OCI-LY7 (cell line): Measurements from ENCODE around the gene SGIP1. TPM values are rescaled to one million over a fixed set of nuclear protein-coding genes. Genes with fewer than 3 reads are reported as not detected.

Experiments used
- BruUV-seq: library from RNA; stranded (reverse); fragments of 400-500 nt; replicated peaks from 2 replicates; lab custom pipeline; 2021; lab: Mats Ljungman, UMichigan
- CTCF ChIA-PET: fragments of 300-600 bp; sonication (Branson Sonifier 250); formaldehyde crosslinking; loops from one replicate; lab custom pipeline; 2022; ENCODE audit warnings: antibody characterized with exemption; ENCODE audit not compliant: unreplicated experiment; lab: Charles Lee
- POLR2A ChIA-PET: fragments of 300-600 bp; sonication (Branson Sonifier 250); formaldehyde crosslinking; loops from one replicate; lab custom pipeline; 2022; ENCODE audit warnings: antibody characterized with exemption; lab: Charles Lee
- DNase-seq: peaks from one replicate; pipeline ENCODE4 v3.0.0-alpha.2; 2015; ENCODE audit warnings: low spot score
- H2AFZ ChIP-seq: fragments of 200-600 bp; sonication (generic), shearing (Covaris generic); 2 replicates; pipeline ENCODE4 v1.6.1; 2014; ENCODE audit warnings: mild to moderate bottlenecking, antibody characterized with exemption, low read length, moderate library complexity
- H3K27ac ChIP-seq: fragments of 200-600 bp; sonication (generic); 2 replicates; pipeline ENCODE4 v1.5.1; 2014; ENCODE audit warnings: mixed run types, low read depth, mild to moderate bottlenecking, moderate library complexity, low read length, inconsistent platforms; ENCODE audit not compliant: poor library complexity, severe bottlenecking
- H3K36me3 ChIP-seq: fragments of 200-600 bp; sonication (generic); 2 replicates; pipeline ENCODE4 v1.6.1; 2014; ENCODE audit warnings: mild to moderate bottlenecking, antibody characterized with exemption, low read length, moderate library complexity, mixed read lengths; ENCODE audit not compliant: insufficient read depth
- H3K4me1 ChIP-seq: fragments of 200-600 bp; sonication (generic); 2 replicates; pipeline ENCODE4 v1.5.1; 2014; ENCODE audit warnings: mild to moderate bottlenecking, low read length; ENCODE audit not compliant: insufficient read depth, poor library complexity, severe bottlenecking
- H3K4me2 ChIP-seq: fragments of 200-600 bp; sonication (generic); 2 replicates; pipeline ENCODE4 v1.6.1; 2014; ENCODE audit warnings: mild to moderate bottlenecking, low read length
- H3K4me3 ChIP-seq: fragments of 200-600 bp; sonication (generic); 2 replicates; pipeline ENCODE4 v1.5.1; 2014; ENCODE audit warnings: mild to moderate bottlenecking, low read depth, low read length; ENCODE audit not compliant: poor library complexity, severe bottlenecking
- H3K79me2 ChIP-seq: fragments of 200-600 bp; sonication (generic); 2 replicates; pipeline ENCODE4 v1.6.1; 2016; ENCODE audit warnings: low read depth, mild to moderate bottlenecking, low read length, moderate library complexity, mixed read lengths; ENCODE audit not compliant: insufficient read depth
- H3K9me2 ChIP-seq: fragments of 200-600 bp; sonication (generic); 2 replicates; pipeline ENCODE4 v1.6.1; 2016; ENCODE audit warnings: mild to moderate bottlenecking, low read length, mixed read lengths; ENCODE audit not compliant: insufficient read depth
- H3K9me3 ChIP-seq: fragments of 200-600 bp; sonication (generic); 2 replicates; pipeline ENCODE4 v1.6.1; 2014; ENCODE audit warnings: mild to moderate bottlenecking, mixed run types, low read length, mixed read lengths
- H4K20me1 ChIP-seq: fragments of 200-600 bp; sonication (generic); 2 replicates; pipeline ENCODE4 v1.6.1; 2014; ENCODE audit warnings: mild to moderate bottlenecking, antibody characterized with exemption, low read length, moderate library complexity, mixed read lengths; ENCODE audit not compliant: insufficient read depth
- EZH2phosphoT487 ChIP-seq: fragments of 200-600 bp; sonication (generic); IDR thresholded peaks from 2 replicates; pipeline ENCODE4 v1.6.1; 2018; ENCODE audit warnings: low read depth, borderline replicate concordance, mild to moderate bottlenecking, mixed run types, antibody characterized with exemption, low read length, moderate library complexity, mixed read lengths
- intact Hi-C: fragments of 100-400 bp; cut with micrococcal nuclease; formaldehyde crosslinking; loops from one replicate; pipeline ENCODE4 v1.10.0; 2022; ENCODE audit not compliant: unreplicated experiment
- total RNA-seq, 2 experiments: library from RNA; depleted of rRNA in 1 of 2; stranded (reverse); fragments of >200 nt in 1 of 2; shearing (Covaris generic) in 1 of 2; gene quantifications; 2 replicates each; pipeline ENCODE4 v1.2.3, GENCODE V29; 2014 to 2022
- TF ChIP-seq, protein P1 (sequence below): fragments of 200-600 bp; sonication (generic); conservative IDR thresholded peaks from 2 replicates; pipeline ENCODE4 v1.5.1; 2014; ENCODE audit warnings: mild to moderate bottlenecking, antibody characterized with exemption, low read length, moderate library complexity, mixed read lengths

SGIP1 gene
- total RNA-seq, 2 experiments from 2014 or later, result not detected

DNA sequence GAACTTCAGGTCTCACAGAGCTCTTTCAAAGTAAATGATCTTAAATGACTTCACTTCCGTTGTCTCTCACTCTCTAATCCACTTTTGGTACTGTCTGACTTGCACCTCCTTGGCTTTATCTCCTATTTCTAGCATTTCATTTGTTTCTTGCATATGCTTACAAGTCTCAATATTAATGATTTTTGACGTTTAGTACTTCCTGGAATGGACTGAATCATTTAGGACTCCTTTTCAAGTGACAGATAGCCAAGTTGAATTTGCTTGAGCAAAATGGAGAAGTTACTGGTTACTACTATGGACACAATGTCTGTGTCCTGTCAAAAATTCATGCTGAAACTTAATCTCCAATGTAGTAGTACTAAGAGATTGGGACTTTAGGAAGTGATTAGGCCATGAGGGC, 7.0 kb upstream of the SGIP1 start:
- no peak for DNase-seq
- Histone ChIP-seq H3K79me2 (no peaks in the 10 kb centered on the region), H3K9me3 (no peaks in the 10 kb centered on the region), H2AFZ (no peak overlapping the region), H3K36me3 (no peaks in the 10 kb centered on the region), H3K4me3 (no peak overlapping the region), H3K4me2 (no peak overlapping the region), H3K27ac (no peak overlapping the region), H3K4me1 (no peaks in the 10 kb centered on the region), H4K20me1 (no peaks in the 10 kb centered on the region), H3K9me2 (no peaks in the 10 kb centered on the region)
- POLR2A ChIA-PET, result interaction anchor here (0.9 kb wide), 1 partner anchor 9 kb away, joined by 3 read pairs; no protein-coding TSS in a partner anchor
- CTCF ChIA-PET, result no interaction called here
- TF ChIP-seq, protein P1, sequence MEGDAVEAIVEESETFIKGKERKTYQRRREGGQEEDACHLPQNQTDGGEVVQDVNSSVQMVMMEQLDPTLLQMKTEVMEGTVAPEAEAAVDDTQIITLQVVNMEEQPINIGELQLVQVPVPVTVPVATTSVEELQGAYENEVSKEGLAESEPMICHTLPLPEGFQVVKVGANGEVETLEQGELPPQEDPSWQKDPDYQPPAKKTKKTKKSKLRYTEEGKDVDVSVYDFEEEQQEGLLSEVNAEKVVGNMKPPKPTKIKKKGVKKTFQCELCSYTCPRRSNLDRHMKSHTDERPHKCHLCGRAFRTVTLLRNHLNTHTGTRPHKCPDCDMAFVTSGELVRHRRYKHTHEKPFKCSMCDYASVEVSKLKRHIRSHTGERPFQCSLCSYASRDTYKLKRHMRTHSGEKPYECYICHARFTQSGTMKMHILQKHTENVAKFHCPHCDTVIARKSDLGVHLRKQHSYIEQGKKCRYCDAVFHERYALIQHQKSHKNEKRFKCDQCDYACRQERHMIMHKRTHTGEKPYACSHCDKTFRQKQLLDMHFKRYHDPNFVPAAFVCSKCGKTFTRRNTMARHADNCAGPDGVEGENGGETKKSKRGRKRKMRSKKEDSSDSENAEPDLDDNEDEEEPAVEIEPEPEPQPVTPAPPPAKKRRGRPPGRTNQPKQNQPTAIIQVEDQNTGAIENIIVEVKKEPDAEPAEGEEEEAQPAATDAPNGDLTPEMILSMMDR, result no peak
- no peak for TF ChIP-seq EZH2phosphoT487
- intact Hi-C loops, result no loop called here
- BruUV-seq, result no TSS peak

DNA sequence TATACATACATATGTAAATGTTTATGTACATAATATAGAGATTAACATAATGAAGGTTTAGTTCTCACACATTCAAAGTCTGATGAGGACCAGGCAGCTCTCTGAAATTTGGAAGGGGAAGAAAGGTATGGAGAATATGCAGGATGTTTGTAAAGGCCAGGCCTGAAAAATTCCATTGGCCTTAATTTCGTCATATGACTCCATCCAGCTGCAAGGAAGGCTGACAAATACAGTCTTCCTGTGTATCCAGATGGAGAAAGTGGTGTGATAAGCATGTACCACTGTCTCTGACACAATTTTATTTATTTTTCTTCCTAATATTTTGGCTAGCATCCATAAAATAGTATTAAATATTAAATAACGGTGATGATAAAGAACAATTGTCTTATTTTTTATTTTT, 6.3 kb upstream of the SGIP1 start:
- Histone ChIP-seq H3K79me2 (no peaks in the 10 kb centered on the region), H2AFZ (no peak overlapping the region), H3K4me2 (no peak overlapping the region), H3K9me3 (no peaks in the 10 kb centered on the region), H3K9me2 (no peaks in the 10 kb centered on the region), H3K36me3 (no peaks in the 10 kb centered on the region), H3K27ac (no peak overlapping the region), H4K20me1 (no peaks in the 10 kb centered on the region), H3K4me3 (no peak overlapping the region), H3K4me1 (no peaks in the 10 kb centered on the region)
- BruUV-seq, result no TSS peak
- intact Hi-C loops, result no loop called here
- TF ChIP-seq EZH2phosphoT487, result no peak
- TF ChIP-seq, protein P1, result no peak
- ChIA-PET POLR2A (interaction anchor here (1.3 kb wide), 1 partner anchor 28 kb away, joined by 4 read pairs; no protein-coding TSS in a partner anchor), CTCF (no interaction called here)
- DNase-seq, result no peak

DNA sequence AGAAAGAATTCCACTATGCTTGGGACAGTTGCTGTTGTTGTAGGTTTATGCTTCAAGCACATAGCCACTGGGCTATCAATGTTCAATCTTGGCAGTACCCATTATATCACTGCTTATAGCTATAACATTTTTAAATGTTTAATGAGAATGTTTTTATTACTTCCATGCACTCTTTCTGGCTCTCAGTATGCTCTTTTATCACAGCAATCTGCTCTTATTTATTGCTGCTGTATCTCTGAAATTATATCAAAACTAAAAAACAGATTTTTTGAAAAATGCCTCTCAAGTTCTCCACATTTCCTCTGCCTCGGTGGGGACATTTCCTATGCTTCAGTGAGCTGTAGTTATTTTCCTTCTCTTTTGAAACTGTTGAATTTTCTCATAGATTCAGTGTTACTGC, 5.4 kb upstream of the SGIP1 start:
- TF ChIP-seq, protein P1, result no peak
- no peak for TF ChIP-seq EZH2phosphoT487
- H3K9me2 ChIP-seq, result no peaks in the 10 kb centered on the region
- no peak overlapping the region for H2AFZ ChIP-seq
- no TSS peak for BruUV-seq
- H4K20me1 ChIP-seq, result no peaks in the 10 kb centered on the region
- no peak for DNase-seq
- intact Hi-C loops, result no loop called here
- H3K79me2 ChIP-seq, result no peaks in the 10 kb centered on the region
- H3K4me3 ChIP-seq, result no peak overlapping the region
- no peak overlapping the region for H3K4me2 ChIP-seq
- ChIA-PET CTCF (no interaction called here), POLR2A (interaction anchor here (1.3 kb wide), 1 partner anchor 27 kb away, joined by 4 read pairs; no protein-coding TSS in a partner anchor)
- no peak overlapping the region for H3K27ac ChIP-seq
- H3K4me1 ChIP-seq, result no peaks in the 10 kb centered on the region
- no peaks in the 10 kb centered on the region for H3K9me3 ChIP-seq
- H3K36me3 ChIP-seq, result no peaks in the 10 kb centered on the region
